Measurements from ENCODE around the gene CHCHD6.

Gene CHCHD6

GRCh38 chr3:126935756-126936509 is 231.9 kb downstream of the CHCHD6 start:
- peaks cover 3% of the 10 kb centered on the region; the same call in 1 of the 2 replicates for H3K4me1 ChIP-seq (ENCODE audit: insufficient read depth, low read length)

GRCh38 chr3:126936853-126937425 is 232.9 kb downstream of the CHCHD6 start:
- Histone ChIP-seq H3K36me3 (ENCODE audit: insufficient read depth, low read length) (no peaks in the 10 kb centered on the region), H3K9ac (ENCODE audit: low read depth, low read length) (no peak overlapping the region), H3K9me3 (ENCODE audit: control insufficient read depth, insufficient read depth, low read length) (no peaks in the 10 kb centered on the region), H3K4me1 (ENCODE audit: insufficient read depth, low read length) (peaks cover 3% of the 10 kb centered on the region; the same call in 1 of the 2 replicates)

More at GRCh38 chr3:126935756-126936509, 231.9 kb downstream of the CHCHD6 start:
- H3K9ac ChIP-seq (ENCODE audit: low read depth, low read length), result no peak overlapping the region
- H3K9me3 ChIP-seq (ENCODE audit: control insufficient read depth, insufficient read depth, low read length), result no peaks in the 10 kb centered on the region
- H3K36me3 ChIP-seq (ENCODE audit: insufficient read depth, low read length), result no peaks in the 10 kb centered on the region

- H3K4me1 ChIP-seq (ENCODE audit: insufficient read depth, low read length), result peaks cover 3% of the 10 kb centered on the region; the same call in 1 of the 2 replicates
- H3K36me3 ChIP-seq (ENCODE audit: insufficient read depth, low read length), result no peaks in the 10 kb centered on the region
- H3K9ac ChIP-seq (ENCODE audit: low read depth, low read length), result no peak overlapping the region
- no peaks in the 10 kb centered on the region for H3K9me3 ChIP-seq (ENCODE audit: control insufficient read depth, insufficient read depth, low read length)
Measured at GRCh38 chr3:126937533-126937932, 233.5 kb downstream of the CHCHD6 start.

GRCh38 chr3:126937973-126938372 is 233.9 kb downstream of the CHCHD6 start:
- peaks cover 3% of the 10 kb centered on the region; the same call in 1 of the 2 replicates for H3K4me1 ChIP-seq (ENCODE audit: insufficient read depth, low read length)
- H3K9me3 ChIP-seq (ENCODE audit: control insufficient read depth, insufficient read depth, low read length), result no peaks in the 10 kb centered on the region
- no peaks in the 10 kb centered on the region for H3K36me3 ChIP-seq (ENCODE audit: insufficient read depth, low read length)

GRCh38 chr3:126938520-126939337 is 234.7 kb downstream of the CHCHD6 start:
- Histone ChIP-seq H3K9me3 (ENCODE audit: control insufficient read depth, insufficient read depth, low read length) (no peaks in the 10 kb centered on the region), H3K9ac (ENCODE audit: low read depth, low read length) (no peak overlapping the region), H3K4me1 (ENCODE audit: insufficient read depth, low read length) (peaks cover 3% of the 10 kb centered on the region; the same call in 1 of the 2 replicates), H3K36me3 (ENCODE audit: insufficient read depth, low read length) (no peaks in the 10 kb centered on the region)

More at GRCh38 chr3:126937973-126938372, 233.9 kb downstream of the CHCHD6 start:
- no peak overlapping the region for H3K9ac ChIP-seq (ENCODE audit: low read depth, low read length)

GRCh38 chr3:126939338-126939718 is 235.3 kb downstream of the CHCHD6 start:
- H3K9ac ChIP-seq (ENCODE audit: low read depth, low read length), result no peak overlapping the region
- H3K36me3 ChIP-seq (ENCODE audit: insufficient read depth, low read length), result no peaks in the 10 kb centered on the region
- H3K4me1 ChIP-seq (ENCODE audit: insufficient read depth, low read length), result peaks cover 3% of the 10 kb centered on the region; the same call in 1 of the 2 replicates
- no peaks in the 10 kb centered on the region for H3K9me3 ChIP-seq (ENCODE audit: control insufficient read depth, insufficient read depth, low read length)

GRCh38 chr3:126939733-126940132 is 235.7 kb downstream of the CHCHD6 start:
- Histone ChIP-seq H3K4me1 (ENCODE audit: insufficient read depth, low read length) (peaks cover 3% of the 10 kb centered on the region; the same call in 1 of the 2 replicates), H3K9ac (ENCODE audit: low read depth, low read length) (no peak overlapping the region), H3K9me3 (ENCODE audit: control insufficient read depth, insufficient read depth, low read length) (no peaks in the 10 kb centered on the region), H3K36me3 (ENCODE audit: insufficient read depth, low read length) (no peaks in the 10 kb centered on the region)

GRCh38 chr3:126941721-126942270 is 237.8 kb downstream of the CHCHD6 start:
- Histone ChIP-seq H3K9me3 (ENCODE audit: control insufficient read depth, insufficient read depth, low read length) (no peaks in the 10 kb centered on the region), H3K4me1 (ENCODE audit: insufficient read depth, low read length) (peaks cover 3% of the 10 kb centered on the region; the same call in 1 of the 2 replicates), H3K9ac (ENCODE audit: low read depth, low read length) (no peak overlapping the region), H3K36me3 (ENCODE audit: insufficient read depth, low read length) (no peaks in the 10 kb centered on the region)

GRCh38 chr3:126944089-126944965 is 240.3 kb downstream of the CHCHD6 start:
- Histone ChIP-seq H3K36me3 (ENCODE audit: insufficient read depth, low read length) (no peaks in the 10 kb centered on the region), H3K9ac (ENCODE audit: low read depth, low read length) (no peak overlapping the region), H3K9me3 (ENCODE audit: control insufficient read depth, insufficient read depth, low read length) (no peaks in the 10 kb centered on the region), H3K4me1 (ENCODE audit: insufficient read depth, low read length) (no peaks in the 10 kb centered on the region)

- Histone ChIP-seq H3K4me1 (ENCODE audit: insufficient read depth, low read length) (no peaks in the 10 kb centered on the region), H3K36me3 (ENCODE audit: insufficient read depth, low read length) (peaks cover 2% of the 10 kb centered on the region; the same call in 1 of the 2 replicates), H3K9ac (ENCODE audit: low read depth, low read length) (no peak overlapping the region), H3K9me3 (ENCODE audit: control insufficient read depth, insufficient read depth, low read length) (no peaks in the 10 kb centered on the region)
Measured at GRCh38 chr3:126945171-126945721, 241.2 kb downstream of the CHCHD6 start.

GRCh38 chr3:126945891-126946290 is 241.9 kb downstream of the CHCHD6 start:
- H3K9ac ChIP-seq (ENCODE audit: low read depth, low read length), result no peak overlapping the region
- H3K4me1 ChIP-seq (ENCODE audit: insufficient read depth, low read length), result no peaks in the 10 kb centered on the region
- H3K36me3 ChIP-seq (ENCODE audit: insufficient read depth, low read length), result peaks cover 2% of the 10 kb centered on the region; the same call in 1 of the 2 replicates
- H3K9me3 ChIP-seq (ENCODE audit: control insufficient read depth, insufficient read depth, low read length), result no peaks in the 10 kb centered on the region

GRCh38 chr3:126946405-126946804 is 242.4 kb downstream of the CHCHD6 start:
- H3K9me3 ChIP-seq (ENCODE audit: control insufficient read depth, insufficient read depth, low read length), result no peaks in the 10 kb centered on the region
- no peaks in the 10 kb centered on the region for H3K4me1 ChIP-seq (ENCODE audit: insufficient read depth, low read length)
- H3K36me3 ChIP-seq (ENCODE audit: insufficient read depth, low read length), result peaks cover 2% of the 10 kb centered on the region; the same call in 1 of the 2 replicates
- no peak overlapping the region for H3K9ac ChIP-seq (ENCODE audit: low read depth, low read length)

- H3K36me3 ChIP-seq (ENCODE audit: insufficient read depth, low read length), result peaks cover 2% of the 10 kb centered on the region; the same call in 1 of the 2 replicates
- H3K4me1 ChIP-seq (ENCODE audit: insufficient read depth, low read length), result no peaks in the 10 kb centered on the region
- H3K9me3 ChIP-seq (ENCODE audit: control insufficient read depth, insufficient read depth, low read length), result no peaks in the 10 kb centered on the region
- no peak overlapping the region for H3K9ac ChIP-seq (ENCODE audit: low read depth, low read length)
Measured at GRCh38 chr3:126947429-126947828, 243.4 kb downstream of the CHCHD6 start.
